HG02571 (cell line): ENCODE results near the gene LRRC37A.
"Not testable (repeated sequence)": the region's sequence is repeated elsewhere in the genome, so short reads cannot be mapped to it uniquely, and the experiment has no call there.

ENCODE experiments used
- ATAC-seq: cut with Tn5 transposase; IDR thresholded peaks from one replicate; pipeline ENCODE4 v1.9.1; 2021; ENCODE audit warnings: mild to moderate bottlenecking, moderate library complexity; ENCODE audit not compliant: unreplicated experiment

The LRRC37A gene

GRCh38 chr17:46294831-46295230 is at the start of gene LRRC37A:
TSS of gene LRRC37A (plus strand) at chr17:46295131. CDS start at chr17:46295134, 3 bp downstream.
- not testable (repeated sequence) for ATAC-seq

GRCh38 chr17:46249153-46249552 is 45.8 kb upstream of the LRRC37A start:
- ATAC-seq = not testable (repeated sequence)

GRCh38 chr17:46252804-46253203 is 42.1 kb upstream of the LRRC37A start:
- not testable (repeated sequence) for ATAC-seq

- ATAC-seq = peak; percentile 56
Measured at GRCh38 chr17:46253722-46254121, 41.2 kb upstream of the LRRC37A start.

GRCh38 chr17:46254215-46254614 is 40.7 kb upstream of the LRRC37A start:
- ATAC-seq = not testable (repeated sequence)

- ATAC-seq = not testable (repeated sequence)
Measured at GRCh38 chr17:46256369-46256768, 38.6 kb upstream of the LRRC37A start.

GRCh38 chr17:46259845-46260661 is 34.9 kb upstream of the LRRC37A start:
- ATAC-seq = not testable (repeated sequence)

GRCh38 chr17:46262271-46262670 is 32.7 kb upstream of the LRRC37A start:
- ATAC-seq = no peak

- no peak for ATAC-seq
Measured at GRCh38 chr17:46264456-46265198, 30.3 kb upstream of the LRRC37A start.

GRCh38 chr17:46266063-46266655 is 28.8 kb upstream of the LRRC37A start:
- ATAC-seq = peak; percentile 9

- peak; percentile 80 for ATAC-seq
Measured at GRCh38 chr17:46266656-46267544, 28.0 kb upstream of the LRRC37A start.

- no peak for ATAC-seq
Measured at GRCh38 chr17:46270032-46270431, 24.9 kb upstream of the LRRC37A start.

GRCh38 chr17:46273541-46274236 is 21.2 kb upstream of the LRRC37A start:
- no peak for ATAC-seq

- ATAC-seq = no peak
Measured at GRCh38 chr17:46274238-46274637, 20.7 kb upstream of the LRRC37A start.

- not testable (repeated sequence) for ATAC-seq
Measured at GRCh38 chr17:46276728-46277479, 18.0 kb upstream of the LRRC37A start.

GRCh38 chr17:46281336-46281735 is 13.6 kb upstream of the LRRC37A start:
- not testable (repeated sequence) for ATAC-seq

- ATAC-seq = not testable (repeated sequence)
Measured at GRCh38 chr17:46282635-46283034, 12.3 kb upstream of the LRRC37A start.

GRCh38 chr17:46284467-46284866 is 10.5 kb upstream of the LRRC37A start:
- not testable (repeated sequence) for ATAC-seq

GRCh38 chr17:46285500-46285899 is 9.4 kb upstream of the LRRC37A start:
- not testable (repeated sequence) for ATAC-seq
